SK-N-SH (cell line): ENCODE results near the gene CLIC3. TPM values are rescaled to one million over a fixed set of nuclear protein-coding genes. Genes with fewer than 3 reads are reported as not detected.

Experiments used
- CTCF ChIA-PET: fragments of 300-600, 350-600 bp; formaldehyde crosslinking; extraction: SDS; loops from one replicate; lab custom pipeline; 2021; lab: Yijun Ruan, JAX
- POLR2A ChIA-PET: fragments of 350-600 bp; sonication (Branson Sonifier 250); formaldehyde crosslinking; extraction: SDS; loops from one replicate; lab custom pipeline; 2020; ENCODE audit warnings: antibody characterized with exemption, inconsistent platforms; lab: Yijun Ruan, JAX
- DNase-seq: peaks from one replicate; pipeline ENCODE4 v3.0.0; 2012
- H2AFZ ChIP-seq: fragments of 200-600 bp; sonication (generic); 2 replicates; pipeline ENCODE4 v1.8.1; 2016; ENCODE audit warnings: antibody characterized with exemption, mild to moderate bottlenecking, low read depth
- H3F3A ChIP-seq: fragments of 200-600 bp; sonication (generic); replicated peaks from 2 replicates; pipeline ENCODE3; 2016; ENCODE audit warnings: antibody characterized with exemption, mild to moderate bottlenecking; ENCODE audit not compliant: insufficient read depth
- H3K27ac ChIP-seq, 2 experiments: fragments of 200-500 bp in 1 of 2; fragments of 200-600 bp in 1 of 2; sonication (Bioruptor generic) in 1 of 2; sonication (generic), shearing (Covaris generic) in 1 of 2; 2 replicates each; pipeline versions ENCODE4 v1.5.1 to v1.6.1; 2014 to 2016; ENCODE audit warnings: low read depth in 2 of 2, inconsistent platforms in 1 of 2, low read length in 1 of 2, mild to moderate bottlenecking in 1 of 2, mixed read lengths in 1 of 2
- H3K27me3 ChIP-seq: fragments of 200-600 bp; sonication (generic), shearing (Covaris generic); 2 replicates; pipeline ENCODE4 v1.6.1; 2016; ENCODE audit warnings: mixed run types; ENCODE audit not compliant: insufficient read depth
- H3K36me3 ChIP-seq, 2 experiments: fragments of 200-500 bp in 1 of 2; fragments of 200-600 bp in 1 of 2; sonication (Bioruptor generic) in 1 of 2; sonication (generic) in 1 of 2; replicated peaks in 1 of 2; 2 replicates each; pipeline versions ENCODE3 to v1.5.1; 2014 to 2016; ENCODE audit warnings: low read length in 1 of 2, mild to moderate bottlenecking in 1 of 2; ENCODE audit not compliant: insufficient read depth in 2 of 2, control insufficient read depth in 1 of 2
- H3K4me1 ChIP-seq, 2 experiments: fragments of 200-500 bp in 1 of 2; fragments of 200-600 bp in 1 of 2; sonication (Bioruptor generic) in 1 of 2; sonication (generic), shearing (Covaris generic) in 1 of 2; 2 replicates each; pipeline versions ENCODE4 v1.5.1 to v1.6.1; 2014 to 2016; ENCODE audit warnings: low read depth in 1 of 2, low read length in 1 of 2, mixed run types in 1 of 2; ENCODE audit not compliant: insufficient read depth in 2 of 2, control insufficient read depth in 1 of 2
- H3K4me2 ChIP-seq: fragments of 200-600 bp; sonication (generic), shearing (Covaris generic); 2 replicates; pipeline ENCODE4 v1.6.1; 2017; ENCODE audit warnings: mixed run types
- H3K4me3 ChIP-seq, 2 experiments: fragments of 200-500 bp in 1 of 2; fragments of 200-600 bp in 1 of 2; sonication (Bioruptor generic) in 1 of 2; sonication (generic), shearing (Covaris generic) in 1 of 2; 2 replicates each; pipeline versions ENCODE4 v1.5.1 to v1.8.1; 2014 to 2016; ENCODE audit warnings: low read depth in 2 of 2, inconsistent platforms in 1 of 2, low read length in 1 of 2, mild to moderate bottlenecking in 1 of 2, mixed read lengths in 1 of 2, moderate library complexity in 1 of 2
- H3K79me2 ChIP-seq: fragments of 200-600 bp; sonication (generic); 2 replicates; pipeline ENCODE4 v1.8.1; 2017; ENCODE audit warnings: mild to moderate bottlenecking; ENCODE audit not compliant: insufficient read depth
- H3K9ac ChIP-seq: fragments of 200-600 bp; sonication (generic); 2 replicates; pipeline ENCODE4 v1.6.1; 2017; ENCODE audit warnings: mixed run types
- H3K9me2 ChIP-seq: fragments of 200-600 bp; sonication (generic); 2 replicates; pipeline ENCODE4 v1.6.1; 2017; ENCODE audit warnings: mixed run types
- H3K9me3 ChIP-seq: fragments of 200-600 bp; sonication (generic); 2 replicates; pipeline ENCODE4 v1.6.1; 2017; ENCODE audit warnings: mixed run types, mild to moderate bottlenecking, moderate library complexity
- H4K20me1 ChIP-seq: fragments of 200-600 bp; sonication (generic); 2 replicates; pipeline ENCODE4 v1.6.1; 2017; ENCODE audit warnings: mild to moderate bottlenecking, mixed run types; ENCODE audit not compliant: insufficient read depth
- ELF1 ChIP-seq: IDR thresholded peaks from 2 replicates; pipeline ENCODE4 v1.4.0; 2012
- FOXM1 ChIP-seq: IDR thresholded peaks from 2 replicates; pipeline ENCODE4 v1.4.0; 2012; ENCODE audit warnings: low read depth, mild to moderate bottlenecking
- GATA2 ChIP-seq: sonication (generic); formaldehyde crosslinking; IDR thresholded peaks from 2 replicates; pipeline ENCODE4 v1.5.0; 2020; ENCODE audit warnings: mild to moderate bottlenecking, missing genetic modification reagents
- MXI1 ChIP-seq: IDR thresholded peaks from 2 replicates; pipeline ENCODE4 v1.6.1; 2012; ENCODE audit warnings: mild to moderate bottlenecking, low read depth, low read length, improper control_type of control experiment
- NRF1 ChIP-seq: IDR thresholded peaks from 2 replicates; pipeline ENCODE4 v1.6.1; 2012; ENCODE audit warnings: low read depth, mild to moderate bottlenecking, low read length
- RAD21 ChIP-seq: IDR thresholded peaks from 2 replicates; pipeline ENCODE4 v1.6.1; 2012; ENCODE audit warnings: mild to moderate bottlenecking, low read length
- RCOR1 ChIP-seq: fragments of 150-350 bp; IDR thresholded peaks from 2 replicates; pipeline ENCODE4 v1.6.1; 2017; ENCODE audit warnings: antibody characterized with exemption, low read length
- RFX5 ChIP-seq: IDR thresholded peaks from 2 replicates; pipeline ENCODE4 v1.6.1; 2012; ENCODE audit warnings: mild to moderate bottlenecking, improper control_type of control experiment, low read length
- WGBS: methylation state at CpG from one replicate; pipeline ENCODE4 v1.1.6; 2017; ENCODE audit warnings: low lambda C conversion rate; 5-methylcytosine and 5-hydroxymethylcytosine counted together
- polyA plus RNA-seq, 3 experiments: library from polyadenylated mRNA; depleted of rRNA; stranded (reverse); fragments of >200 nt; gene quantifications; 2 replicates each; pipeline ENCODE4 v1.2.3, GENCODE V29; 2012
- TF ChIP-seq, protein P1 (sequence below): IDR thresholded peaks from 2 replicates; pipeline ENCODE4 v1.6.1; 2012; ENCODE audit warnings: mild to moderate bottlenecking, low read depth, low read length, moderate library complexity
- TF ChIP-seq, protein P2 (sequence below): IDR thresholded peaks from 2 replicates; pipeline ENCODE4; 2012
- TF ChIP-seq, protein P3 (sequence below): fragments of 150-350 bp; IDR thresholded peaks from 2 replicates; pipeline ENCODE4 v1.6.1; 2017; ENCODE audit warnings: antibody characterized with exemption, low read length, low read depth, borderline replicate concordance
- TF ChIP-seq, protein P4 (sequence below): IDR thresholded peaks from 2 replicates; pipeline ENCODE4 v1.4.0; 2012; ENCODE audit warnings: low read depth
- TF ChIP-seq, protein P5 (sequence below): IDR thresholded peaks from 2 replicates; pipeline ENCODE4 v1.4.0; 2012; ENCODE audit warnings: low read depth, borderline replicate concordance

CLIC3 gene
- polyA plus RNA-seq, 1 of the 3 experiments (the other 2 are of a cell fraction): 1.0 TPM

DNA sequence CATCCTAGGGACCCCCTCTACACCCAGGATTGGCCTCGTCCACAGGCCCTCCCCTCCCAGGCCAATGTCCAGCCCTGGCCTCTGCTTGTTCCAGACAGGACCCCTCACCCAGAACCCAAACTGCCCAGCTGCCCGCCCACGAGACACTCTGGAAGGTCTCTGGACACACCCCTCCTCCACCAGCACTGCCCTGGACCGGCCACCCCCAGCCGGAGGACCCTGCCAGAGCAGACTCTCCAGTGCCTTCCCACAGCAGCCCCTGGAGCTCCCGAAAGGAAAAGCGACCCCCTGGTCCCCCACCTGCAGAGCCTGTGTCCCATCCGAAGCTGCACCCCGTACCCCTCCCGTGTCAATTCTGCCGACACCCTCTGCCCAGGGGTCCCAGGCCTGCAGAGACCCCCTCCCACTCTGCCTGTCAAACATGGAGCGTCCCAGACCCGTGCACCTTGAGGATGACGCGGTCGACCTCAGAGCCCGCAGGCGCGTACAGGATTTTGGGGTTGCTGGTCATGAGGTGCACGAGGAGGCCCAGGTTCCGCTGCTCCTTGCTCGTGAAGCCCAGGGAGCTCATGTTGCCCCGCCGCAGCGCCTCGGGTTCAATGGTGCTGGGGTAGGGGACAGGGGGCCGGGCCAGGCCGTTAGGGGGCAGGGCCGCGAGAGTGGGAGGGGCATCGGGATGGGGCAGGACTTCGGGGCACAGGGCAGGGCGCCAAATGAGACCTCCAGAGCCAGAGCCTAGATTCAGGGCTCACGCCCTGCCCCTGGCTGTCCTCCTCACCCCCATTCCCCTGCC lies 23.7 kb upstream of the CLIC3 start:
- no peak overlapping the region for H3K4me3 ChIP-seq
- no peaks in the 10 kb centered on the region for H3F3A ChIP-seq
- H4K20me1 ChIP-seq: 0 out of 2 replicates have a peak, but pooled peaks cover 4% of the 10 kb centered on the region
- no peak overlapping the region for H3K4me2 ChIP-seq
- no peaks in the 10 kb centered on the region for H3K9me2 ChIP-seq
- peaks cover 0 to 13% of the 10 kb centered on the region in 2 experiments for H3K36me3 ChIP-seq
- DNase-seq: no peak
- CTCF ChIA-PET: interaction anchor here (1.1 to 1.6 kb wide), 3 partner anchors 9 to 76 kb away, joined by 4 to 7 read pairs (median 5); partner anchors contain the start of genes ABCA2 and FBXW5
- H3K4me1 ChIP-seq: peaks cover 0 to 3% of the 10 kb centered on the region in 2 experiments; a peak in 1 of 4 replicates
- TF ChIP-seq RAD21 (no peak), FOXM1 (no peak), ELF1 (no peak), MXI1 (no peak), RFX5 (no peak)
- TF ChIP-seq, protein P1, sequence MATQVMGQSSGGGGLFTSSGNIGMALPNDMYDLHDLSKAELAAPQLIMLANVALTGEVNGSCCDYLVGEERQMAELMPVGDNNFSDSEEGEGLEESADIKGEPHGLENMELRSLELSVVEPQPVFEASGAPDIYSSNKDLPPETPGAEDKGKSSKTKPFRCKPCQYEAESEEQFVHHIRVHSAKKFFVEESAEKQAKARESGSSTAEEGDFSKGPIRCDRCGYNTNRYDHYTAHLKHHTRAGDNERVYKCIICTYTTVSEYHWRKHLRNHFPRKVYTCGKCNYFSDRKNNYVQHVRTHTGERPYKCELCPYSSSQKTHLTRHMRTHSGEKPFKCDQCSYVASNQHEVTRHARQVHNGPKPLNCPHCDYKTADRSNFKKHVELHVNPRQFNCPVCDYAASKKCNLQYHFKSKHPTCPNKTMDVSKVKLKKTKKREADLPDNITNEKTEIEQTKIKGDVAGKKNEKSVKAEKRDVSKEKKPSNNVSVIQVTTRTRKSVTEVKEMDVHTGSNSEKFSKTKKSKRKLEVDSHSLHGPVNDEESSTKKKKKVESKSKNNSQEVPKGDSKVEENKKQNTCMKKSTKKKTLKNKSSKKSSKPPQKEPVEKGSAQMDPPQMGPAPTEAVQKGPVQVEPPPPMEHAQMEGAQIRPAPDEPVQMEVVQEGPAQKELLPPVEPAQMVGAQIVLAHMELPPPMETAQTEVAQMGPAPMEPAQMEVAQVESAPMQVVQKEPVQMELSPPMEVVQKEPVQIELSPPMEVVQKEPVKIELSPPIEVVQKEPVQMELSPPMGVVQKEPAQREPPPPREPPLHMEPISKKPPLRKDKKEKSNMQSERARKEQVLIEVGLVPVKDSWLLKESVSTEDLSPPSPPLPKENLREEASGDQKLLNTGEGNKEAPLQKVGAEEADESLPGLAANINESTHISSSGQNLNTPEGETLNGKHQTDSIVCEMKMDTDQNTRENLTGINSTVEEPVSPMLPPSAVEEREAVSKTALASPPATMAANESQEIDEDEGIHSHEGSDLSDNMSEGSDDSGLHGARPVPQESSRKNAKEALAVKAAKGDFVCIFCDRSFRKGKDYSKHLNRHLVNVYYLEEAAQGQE: no peak
- TF ChIP-seq, protein P2, sequence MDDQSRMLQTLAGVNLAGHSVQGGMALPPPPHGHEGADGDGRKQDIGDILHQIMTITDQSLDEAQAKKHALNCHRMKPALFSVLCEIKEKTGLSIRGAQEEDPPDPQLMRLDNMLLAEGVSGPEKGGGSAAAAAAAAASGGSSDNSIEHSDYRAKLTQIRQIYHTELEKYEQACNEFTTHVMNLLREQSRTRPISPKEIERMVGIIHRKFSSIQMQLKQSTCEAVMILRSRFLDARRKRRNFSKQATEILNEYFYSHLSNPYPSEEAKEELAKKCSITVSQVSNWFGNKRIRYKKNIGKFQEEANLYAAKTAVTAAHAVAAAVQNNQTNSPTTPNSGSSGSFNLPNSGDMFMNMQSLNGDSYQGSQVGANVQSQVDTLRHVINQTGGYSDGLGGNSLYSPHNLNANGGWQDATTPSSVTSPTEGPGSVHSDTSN: no peak
- TF ChIP-seq, all 33 proteins: peak for 0
- no peak overlapping the region for H2AFZ ChIP-seq
- no peaks in the 10 kb centered on the region for H3K79me2 ChIP-seq
- no peaks in the 10 kb centered on the region for H3K27me3 ChIP-seq
- H3K27ac ChIP-seq: no peak overlapping the region
- no peak overlapping the region for H3K9ac ChIP-seq
- POLR2A ChIA-PET: interaction anchor here (0.5 to 1.0 kb wide), 2 partner anchors 24 to 72 kb away, joined by 3 to 5 read pairs; partner anchors contain the start of gene CLIC3
- 94% methylated on average over 23 of the region's 34 CpGs for WGBS
- H3K9me3 ChIP-seq: no peaks in the 10 kb centered on the region

DNA sequence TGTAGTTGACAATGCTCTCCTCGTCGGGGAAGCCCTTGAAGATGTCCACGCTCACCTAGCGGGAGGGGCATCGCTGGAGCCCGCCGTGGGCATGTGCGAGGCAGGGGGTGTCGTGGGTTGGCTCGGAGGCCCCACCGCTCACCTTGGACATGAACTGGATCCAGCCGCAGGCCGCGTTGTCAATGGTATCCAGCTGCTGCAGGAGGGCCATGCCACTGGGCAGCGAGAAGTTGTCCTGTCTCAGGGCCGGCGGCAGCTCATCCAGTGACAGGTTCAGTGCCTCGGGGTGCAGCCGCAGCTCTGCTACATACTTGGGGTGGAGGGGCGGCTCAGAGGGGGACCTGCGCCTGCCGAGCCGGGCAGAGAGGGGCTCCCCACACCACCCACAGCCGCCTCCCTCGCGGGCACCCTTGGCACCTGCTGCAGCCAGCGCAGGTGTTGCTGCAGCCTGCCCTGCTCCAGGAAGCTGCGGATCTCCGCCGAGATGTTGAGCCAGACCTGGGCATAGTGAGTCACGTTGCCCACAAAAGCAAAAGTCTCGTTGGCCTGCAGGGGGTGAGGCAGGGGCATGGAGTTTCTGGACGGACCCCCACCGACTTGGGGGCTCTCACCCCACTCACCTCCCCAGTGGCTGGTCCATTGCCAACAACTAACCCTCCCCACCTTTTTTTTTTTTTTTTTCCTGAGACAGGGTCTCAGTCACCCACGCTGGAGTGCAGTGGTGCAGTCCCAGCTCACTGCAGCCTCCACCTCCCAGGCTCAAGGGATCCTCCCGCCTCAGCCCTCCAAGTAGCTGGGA lies 22.6 kb upstream of the CLIC3 start:
- H3K4me2 ChIP-seq: no peak overlapping the region
- no peaks in the 10 kb centered on the region for H3K9me3 ChIP-seq
- no peaks in the 10 kb centered on the region for H3K27me3 ChIP-seq
- no peaks in the 10 kb centered on the region for H3K4me1 ChIP-seq
- H3K9me2 ChIP-seq: no peaks in the 10 kb centered on the region
- no peaks in the 10 kb centered on the region for H3K79me2 ChIP-seq
- ChIA-PET CTCF (interaction anchor here (0.6 to 2.1 kb wide), 5 partner anchors 10 to 71 kb away, joined by 3 to 7 read pairs (median 5); partner anchors contain the start of gene ABCA2), POLR2A (interaction anchor here (0.6 kb wide), 1 partner anchor 10 kb away, joined by 3 read pairs; no protein-coding TSS in a partner anchor)
- no peaks in the 10 kb centered on the region for H3F3A ChIP-seq
- DNase-seq: no peak
- no peak overlapping the region for H3K9ac ChIP-seq
- no peak overlapping the region for H2AFZ ChIP-seq
- 0 out of 2 replicates have a peak, but pooled peaks cover 4% of the 10 kb centered on the region for H4K20me1 ChIP-seq
- WGBS: 80% methylated on average over 13 of the region's 36 CpGs
- H3K36me3 ChIP-seq: peaks cover 0 to 13% of the 10 kb centered on the region in 2 experiments
- H3K27ac ChIP-seq: no peak overlapping the region
- H3K4me3 ChIP-seq: no peak overlapping the region
- TF ChIP-seq, protein P3, sequence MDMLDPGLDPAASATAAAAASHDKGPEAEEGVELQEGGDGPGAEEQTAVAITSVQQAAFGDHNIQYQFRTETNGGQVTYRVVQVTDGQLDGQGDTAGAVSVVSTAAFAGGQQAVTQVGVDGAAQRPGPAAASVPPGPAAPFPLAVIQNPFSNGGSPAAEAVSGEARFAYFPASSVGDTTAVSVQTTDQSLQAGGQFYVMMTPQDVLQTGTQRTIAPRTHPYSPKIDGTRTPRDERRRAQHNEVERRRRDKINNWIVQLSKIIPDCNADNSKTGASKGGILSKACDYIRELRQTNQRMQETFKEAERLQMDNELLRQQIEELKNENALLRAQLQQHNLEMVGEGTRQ: no peak
- TF ChIP-seq GATA2 (CRISPR knock-in tag) (no peak), RCOR1 (no peak), NRF1 (no peak)
- TF ChIP-seq, protein P4, sequence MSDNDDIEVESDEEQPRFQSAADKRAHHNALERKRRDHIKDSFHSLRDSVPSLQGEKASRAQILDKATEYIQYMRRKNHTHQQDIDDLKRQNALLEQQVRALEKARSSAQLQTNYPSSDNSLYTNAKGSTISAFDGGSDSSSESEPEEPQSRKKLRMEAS: no peak
- TF ChIP-seq, protein P5, sequence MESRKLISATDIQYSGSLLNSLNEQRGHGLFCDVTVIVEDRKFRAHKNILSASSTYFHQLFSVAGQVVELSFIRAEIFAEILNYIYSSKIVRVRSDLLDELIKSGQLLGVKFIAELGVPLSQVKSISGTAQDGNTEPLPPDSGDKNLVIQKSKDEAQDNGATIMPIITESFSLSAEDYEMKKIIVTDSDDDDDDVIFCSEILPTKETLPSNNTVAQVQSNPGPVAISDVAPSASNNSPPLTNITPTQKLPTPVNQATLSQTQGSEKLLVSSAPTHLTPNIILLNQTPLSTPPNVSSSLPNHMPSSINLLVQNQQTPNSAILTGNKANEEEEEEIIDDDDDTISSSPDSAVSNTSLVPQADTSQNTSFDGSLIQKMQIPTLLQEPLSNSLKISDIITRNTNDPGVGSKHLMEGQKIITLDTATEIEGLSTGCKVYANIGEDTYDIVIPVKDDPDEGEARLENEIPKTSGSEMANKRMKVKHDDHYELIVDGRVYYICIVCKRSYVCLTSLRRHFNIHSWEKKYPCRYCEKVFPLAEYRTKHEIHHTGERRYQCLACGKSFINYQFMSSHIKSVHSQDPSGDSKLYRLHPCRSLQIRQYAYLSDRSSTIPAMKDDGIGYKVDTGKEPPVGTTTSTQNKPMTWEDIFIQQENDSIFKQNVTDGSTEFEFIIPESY: no peak
- TF ChIP-seq, protein P2: no peak
